Measurements from ENCODE around the gene RTTN. TPM values are rescaled to one million over a fixed set of nuclear protein-coding genes. Genes with fewer than 3 reads are reported as not detected.

RTTN gene
- total and polyA plus RNA-seq, 10 of the 15 experiments (the other 5 are each of a cell fraction or from before 2014, with no cell fraction given), result 9.4 to 36.6 (median 15.7) TPM

DNA sequence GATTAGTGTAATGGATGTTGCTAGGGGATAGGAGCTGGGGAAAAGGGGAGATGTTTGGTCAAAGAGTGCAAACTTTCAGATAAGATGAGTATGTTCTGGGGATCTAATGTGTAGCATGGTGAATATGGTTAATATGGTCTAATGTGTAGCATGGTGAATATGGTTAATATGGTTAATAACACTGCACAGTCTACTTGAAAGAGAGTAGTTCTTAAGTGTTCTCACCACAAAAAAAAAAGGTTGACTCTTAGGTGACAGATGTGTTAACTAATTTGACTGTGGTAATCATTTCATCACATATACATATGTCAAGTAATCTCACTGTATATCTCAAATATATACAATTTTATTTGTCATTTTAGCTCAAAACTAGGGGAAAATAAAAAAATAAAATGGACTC is 136.5 kb downstream of the RTTN start (continued):
- no peak for TF ChIP-seq NR2C2 (IDR thresholded peaks at IDR 0.05; ENCODE audit: borderline replicate concordance, control insufficient read depth, insufficient read length, low read depth)
- no peak for TF ChIP-seq MXI1 (IDR thresholded peaks at IDR 0.05; ENCODE audit: low read depth, low read length)

DNA sequence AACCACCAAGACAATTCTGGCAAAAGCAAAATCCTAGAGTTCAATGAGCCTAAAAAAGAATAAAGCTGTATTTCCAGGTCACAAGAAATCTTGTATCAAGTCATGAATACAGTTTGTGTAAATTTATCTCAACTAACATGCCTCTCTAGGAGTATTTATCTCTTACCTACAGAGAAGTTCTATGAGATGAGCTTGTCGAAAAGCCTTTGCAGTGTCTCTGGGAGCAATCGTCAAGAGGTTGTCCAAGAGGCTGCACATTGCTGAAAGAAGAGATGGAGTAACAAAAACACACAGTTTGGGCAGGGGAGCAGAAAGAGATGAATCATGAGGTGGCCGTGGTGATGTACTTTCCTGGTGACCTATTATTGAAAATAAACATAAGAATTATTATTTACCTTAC is 145.8 kb downstream of the RTTN start:
- ChIA-PET CTCF (interaction anchor here (1.0 to 1.2 kb wide), 2 partner anchors 23 to 61 kb away, joined by 3 to 4 read pairs; no protein-coding TSS in a partner anchor), RAD21 (ENCODE audit: unreplicated experiment) (interaction anchor here (0.6 to 2.0 kb wide), 9 partner anchors 10 to 1067 kb away, joined by 3 to 7 read pairs (median 4); no protein-coding TSS in a partner anchor), POLR2A (interaction anchor here (0.6 kb wide), 1 partner anchor 348 kb away, joined by 5 read pairs; no protein-coding TSS in a partner anchor), SMC1A (ENCODE audit: uncharacterized antibody, unreplicated experiment) (interaction anchor here (0.9 to 4.0 kb wide), 9 partner anchors 9 to 161 kb away, joined by 3 to 21 read pairs (median 3); no protein-coding TSS in a partner anchor)
- H3K9ac ChIP-seq (ENCODE audit: control insufficient read depth, insufficient read depth, low read length), result no peak overlapping the region
- peaks cover 2 to 3% of the 10 kb centered on the region in 2 experiments; a peak in 3 of 4 replicates for H3K36me3 ChIP-seq (ENCODE audit: control insufficient read depth in 2 of 2, insufficient read depth in 2 of 2, low read length in 1 of 2)
- WGBS (ENCODE audit: insufficient coverage, insufficient replicate concordance, low lambda C conversion rate, missing lambda C conversion rate), result 63% methylated on average over 3 of the region's 3 CpGs
- in situ Hi-C loops (cut with MboI) (no loop called here), intact Hi-C loops (cut with micrococcal nuclease; ENCODE audit: unreplicated experiment) (loop anchor here (2.0 to 5.0 kb wide), 2 partner anchors 111 to 172 kb away; no protein-coding TSS in a partner anchor)
- no peak overlapping the region for H2AFZ ChIP-seq (ENCODE audit: control insufficient read depth, low read depth, low read length)
- H3K27me3 ChIP-seq (replicated peaks in 1 of 2; ENCODE audit: control insufficient read depth in 2 of 2, insufficient read depth in 2 of 2, low read length in 1 of 2), result no peaks in the 10 kb centered on the region
- H3K4me2 ChIP-seq (ENCODE audit: control insufficient read depth, insufficient read depth), result no peak overlapping the region
- H3K27ac ChIP-seq (ENCODE audit: control insufficient read depth, insufficient read depth), result no peak overlapping the region
- FAIRE-seq, result no peak
- no peak for DNase-seq (ENCODE audit: low read depth, low spot score)
- no peaks in the 10 kb centered on the region for H4K20me1 ChIP-seq (ENCODE audit: control insufficient read depth, insufficient read depth)
- no peaks in the 10 kb centered on the region for H3K9me3 ChIP-seq (replicated peaks; ENCODE audit: control insufficient read depth, insufficient read depth, low read length)
- BruUV-seq (replicated peaks), result no TSS peak
- no peaks in the 10 kb centered on the region for H3K79me2 ChIP-seq (ENCODE audit: control insufficient read depth, insufficient read depth, low read length)
- no peaks in the 10 kb centered on the region for H3K4me1 ChIP-seq (ENCODE audit: control insufficient read depth, insufficient read depth, low read length)
- ATAC-seq, result no peak
- no peak overlapping the region for H3K4me3 ChIP-seq
- TF ChIP-seq HDAC2 (IDR thresholded peaks at IDR 0.05) (no peak), FOXK2 (IDR thresholded peaks at IDR 0.05) (no peak), NBN (IDR thresholded peaks at IDR 0.05) (no peak), TAF1 (IDR thresholded peaks at IDR 0.05; ENCODE audit: borderline replicate concordance, low read depth, low read length) (no peak), STAT3 (IDR thresholded peaks at IDR 0.05; ENCODE audit: low read depth, low read length) (no peak)
- TF ChIP-seq, protein P1, sequence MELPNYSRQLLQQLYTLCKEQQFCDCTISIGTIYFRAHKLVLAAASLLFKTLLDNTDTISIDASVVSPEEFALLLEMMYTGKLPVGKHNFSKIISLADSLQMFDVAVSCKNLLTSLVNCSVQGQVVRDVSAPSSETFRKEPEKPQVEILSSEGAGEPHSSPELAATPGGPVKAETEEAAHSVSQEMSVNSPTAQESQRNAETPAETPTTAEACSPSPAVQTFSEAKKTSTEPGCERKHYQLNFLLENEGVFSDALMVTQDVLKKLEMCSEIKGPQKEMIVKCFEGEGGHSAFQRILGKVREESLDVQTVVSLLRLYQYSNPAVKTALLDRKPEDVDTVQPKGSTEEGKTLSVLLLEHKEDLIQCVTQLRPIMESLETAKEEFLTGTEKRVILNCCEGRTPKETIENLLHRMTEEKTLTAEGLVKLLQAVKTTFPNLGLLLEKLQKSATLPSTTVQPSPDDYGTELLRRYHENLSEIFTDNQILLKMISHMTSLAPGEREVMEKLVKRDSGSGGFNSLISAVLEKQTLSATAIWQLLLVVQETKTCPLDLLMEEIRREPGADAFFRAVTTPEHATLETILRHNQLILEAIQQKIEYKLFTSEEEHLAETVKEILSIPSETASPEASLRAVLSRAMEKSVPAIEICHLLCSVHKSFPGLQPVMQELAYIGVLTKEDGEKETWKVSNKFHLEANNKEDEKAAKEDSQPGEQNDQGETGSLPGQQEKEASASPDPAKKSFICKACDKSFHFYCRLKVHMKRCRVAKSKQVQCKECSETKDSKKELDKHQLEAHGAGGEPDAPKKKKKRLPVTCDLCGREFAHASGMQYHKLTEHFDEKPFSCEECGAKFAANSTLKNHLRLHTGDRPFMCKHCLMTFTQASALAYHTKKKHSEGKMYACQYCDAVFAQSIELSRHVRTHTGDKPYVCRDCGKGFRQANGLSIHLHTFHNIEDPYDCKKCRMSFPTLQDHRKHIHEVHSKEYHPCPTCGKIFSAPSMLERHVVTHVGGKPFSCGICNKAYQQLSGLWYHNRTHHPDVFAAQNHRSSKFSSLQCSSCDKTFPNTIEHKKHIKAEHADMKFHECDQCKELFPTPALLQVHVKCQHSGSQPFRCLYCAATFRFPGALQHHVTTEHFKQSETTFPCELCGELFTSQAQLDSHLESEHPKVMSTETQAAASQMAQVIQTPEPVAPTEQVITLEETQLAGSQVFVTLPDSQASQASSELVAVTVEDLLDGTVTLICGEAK (IDR thresholded peaks at IDR 0.05; ENCODE audit: borderline replicate concordance), result no peak
- TF ChIP-seq, protein P2, sequence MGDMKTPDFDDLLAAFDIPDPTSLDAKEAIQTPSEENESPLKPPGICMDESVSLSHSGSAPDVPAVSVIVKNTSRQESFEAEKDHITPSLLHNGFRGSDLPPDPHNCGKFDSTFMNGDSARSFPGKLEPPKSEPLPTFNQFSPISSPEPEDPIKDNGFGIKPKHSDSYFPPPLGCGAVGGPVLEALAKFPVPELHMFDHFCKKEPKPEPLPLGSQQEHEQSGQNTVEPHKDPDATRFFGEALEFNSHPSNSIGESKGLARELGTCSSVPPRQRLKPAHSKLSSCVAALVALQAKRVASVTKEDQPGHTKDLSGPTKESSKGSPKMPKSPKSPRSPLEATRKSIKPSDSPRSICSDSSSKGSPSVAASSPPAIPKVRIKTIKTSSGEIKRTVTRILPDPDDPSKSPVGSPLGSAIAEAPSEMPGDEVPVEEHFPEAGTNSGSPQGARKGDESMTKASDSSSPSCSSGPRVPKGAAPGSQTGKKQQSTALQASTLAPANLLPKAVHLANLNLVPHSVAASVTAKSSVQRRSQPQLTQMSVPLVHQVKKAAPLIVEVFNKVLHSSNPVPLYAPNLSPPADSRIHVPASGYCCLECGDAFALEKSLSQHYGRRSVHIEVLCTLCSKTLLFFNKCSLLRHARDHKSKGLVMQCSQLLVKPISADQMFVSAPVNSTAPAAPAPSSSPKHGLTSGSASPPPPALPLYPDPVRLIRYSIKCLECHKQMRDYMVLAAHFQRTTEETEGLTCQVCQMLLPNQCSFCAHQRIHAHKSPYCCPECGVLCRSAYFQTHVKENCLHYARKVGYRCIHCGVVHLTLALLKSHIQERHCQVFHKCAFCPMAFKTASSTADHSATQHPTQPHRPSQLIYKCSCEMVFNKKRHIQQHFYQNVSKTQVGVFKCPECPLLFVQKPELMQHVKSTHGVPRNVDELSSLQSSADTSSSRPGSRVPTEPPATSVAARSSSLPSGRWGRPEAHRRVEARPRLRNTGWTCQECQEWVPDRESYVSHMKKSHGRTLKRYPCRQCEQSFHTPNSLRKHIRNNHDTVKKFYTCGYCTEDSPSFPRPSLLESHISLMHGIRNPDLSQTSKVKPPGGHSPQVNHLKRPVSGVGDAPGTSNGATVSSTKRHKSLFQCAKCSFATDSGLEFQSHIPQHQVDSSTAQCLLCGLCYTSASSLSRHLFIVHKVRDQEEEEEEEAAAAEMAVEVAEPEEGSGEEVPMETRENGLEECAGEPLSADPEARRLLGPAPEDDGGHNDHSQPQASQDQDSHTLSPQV (IDR thresholded peaks at IDR 0.05), result no peak
- TF ChIP-seq, protein P3, sequence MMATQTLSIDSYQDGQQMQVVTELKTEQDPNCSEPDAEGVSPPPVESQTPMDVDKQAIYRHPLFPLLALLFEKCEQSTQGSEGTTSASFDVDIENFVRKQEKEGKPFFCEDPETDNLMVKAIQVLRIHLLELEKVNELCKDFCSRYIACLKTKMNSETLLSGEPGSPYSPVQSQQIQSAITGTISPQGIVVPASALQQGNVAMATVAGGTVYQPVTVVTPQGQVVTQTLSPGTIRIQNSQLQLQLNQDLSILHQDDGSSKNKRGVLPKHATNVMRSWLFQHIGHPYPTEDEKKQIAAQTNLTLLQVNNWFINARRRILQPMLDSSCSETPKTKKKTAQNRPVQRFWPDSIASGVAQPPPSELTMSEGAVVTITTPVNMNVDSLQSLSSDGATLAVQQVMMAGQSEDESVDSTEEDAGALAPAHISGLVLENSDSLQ (IDR thresholded peaks at IDR 0.05), result no peak
